OCI-LY1 (cell line): ENCODE measurements around the gene CPVL.

ENCODE experiments used
- H2AFZ ChIP-seq: fragments of 200-600 bp; sonication (generic), shearing (Covaris generic); 2 replicates; pipeline ENCODE4 v1.6.0; 2014; ENCODE audit warnings: antibody characterized with exemption, mild to moderate bottlenecking, low read length
- H3F3A ChIP-seq: fragments of 200-600 bp; sonication (generic), shearing (Covaris generic); 2 replicates; pipeline ENCODE4 v1.6.0; 2014; ENCODE audit warnings: mild to moderate bottlenecking, antibody characterized with exemption, low read length, moderate library complexity; ENCODE audit not compliant: insufficient read depth
- H3K27ac ChIP-seq: fragments of 200-600 bp; sonication (generic); 2 replicates; pipeline ENCODE4 v1.5.1; 2014; ENCODE audit warnings: low read length, mixed run types, mild to moderate bottlenecking, low read depth; ENCODE audit not compliant: poor library complexity, severe bottlenecking
- H3K27me3 ChIP-seq: fragments of 200-600 bp; sonication (generic); 2 replicates; pipeline ENCODE4 v1.6.0; 2014; ENCODE audit warnings: antibody characterized with exemption, mild to moderate bottlenecking, low read length, moderate library complexity; ENCODE audit not compliant: insufficient read depth
- H3K36me3 ChIP-seq: fragments of 200-600 bp; sonication (generic); 2 replicates; pipeline ENCODE4 v1.6.1; 2014; ENCODE audit warnings: mild to moderate bottlenecking, antibody characterized with exemption, low read length, moderate library complexity, mixed read lengths; ENCODE audit not compliant: insufficient read depth
- H3K4me1 ChIP-seq: fragments of 200-600 bp; sonication (generic); 2 replicates; pipeline ENCODE4 v1.5.1; 2014; ENCODE audit warnings: mild to moderate bottlenecking, low read length, moderate library complexity; ENCODE audit not compliant: insufficient read depth, severe bottlenecking
- H3K4me2 ChIP-seq: fragments of 200-600 bp; sonication (generic), shearing (Covaris generic); 2 replicates; pipeline ENCODE4 v1.6.1; 2014; ENCODE audit warnings: low read length
- H3K4me3 ChIP-seq: fragments of 200-600 bp; sonication (generic); 2 replicates; pipeline ENCODE4 v1.5.1; 2014; ENCODE audit warnings: low read length, low read depth, mild to moderate bottlenecking, mixed read lengths; ENCODE audit not compliant: poor library complexity, severe bottlenecking
- H3K79me2 ChIP-seq: fragments of 200-600 bp; shearing (Covaris generic); 2 replicates; pipeline ENCODE4 v1.6.1; 2016; ENCODE audit warnings: mixed run types, low read length, mixed read lengths; ENCODE audit not compliant: insufficient read depth
- H3K9ac ChIP-seq: fragments of 200-600 bp; sonication (generic), shearing (Covaris generic); 2 replicates; pipeline ENCODE4 v1.6.1; 2014; ENCODE audit warnings: mild to moderate bottlenecking, low read length, mixed read lengths
- H3K9me2 ChIP-seq: fragments of 200-600 bp; sonication (generic), shearing (Covaris generic); 2 replicates; pipeline ENCODE4 v1.6.1; 2014; ENCODE audit warnings: low read depth, mild to moderate bottlenecking, low read length, mixed read lengths
- H3K9me3 ChIP-seq: fragments of 200-600 bp; shearing (Covaris generic); 2 replicates; pipeline ENCODE4 v1.6.1; 2014; ENCODE audit warnings: low read length, mixed read lengths
- H4K20me1 ChIP-seq: fragments of 200-600 bp; sonication (generic), shearing (Covaris generic); 2 replicates; pipeline ENCODE4 v1.6.0; 2016; ENCODE audit warnings: mild to moderate bottlenecking, low read length; ENCODE audit not compliant: insufficient read depth
- CTCF ChIP-seq: fragments of 200-600 bp; sonication (generic), shearing (Covaris generic); IDR thresholded peaks from 2 replicates; pipeline ENCODE4 v1.5.1; 2017; ENCODE audit warnings: mild to moderate bottlenecking, antibody characterized with exemption, low read length, moderate library complexity, mixed read lengths
- EZH2 ChIP-seq: fragments of 200-600 bp; sonication (generic), shearing (Covaris generic); IDR thresholded peaks from 2 replicates; pipeline ENCODE4 v1.8.0; 2017; ENCODE audit warnings: borderline replicate concordance, mixed run types, mild to moderate bottlenecking, antibody characterized with exemption, low read length, moderate library complexity, mixed read lengths

Gene CPVL

GRCh38 chr7:29147821-29148220, 1.5 kb upstream of the CPVL start:
- Histone ChIP-seq H2AFZ (no peak overlapping the region), H3K4me2 (no peak overlapping the region)
- TF ChIP-seq EZH2 (no peak), CTCF (no peak)

GRCh38 chr7:29146888-29147609, 712 bp upstream of the CPVL start:
- no peaks in the 10 kb centered on the region for H3K79me2 ChIP-seq
- no peak overlapping the region for H3K27ac ChIP-seq
- no peak overlapping the region for H2AFZ ChIP-seq
- no peaks in the 10 kb centered on the region; the same call in 1 of the 2 replicates for H3K27me3 ChIP-seq
- no peaks in the 10 kb centered on the region for H3K4me1 ChIP-seq
- H4K20me1 ChIP-seq: no peaks in the 10 kb centered on the region
- H3K9me3 ChIP-seq: no peaks in the 10 kb centered on the region
- no peak overlapping the region for H3K9ac ChIP-seq
- no peaks in the 10 kb centered on the region for H3K36me3 ChIP-seq
- H3K4me2 ChIP-seq: no peak overlapping the region
- H3K9me2 ChIP-seq: no peaks in the 10 kb centered on the region
- H3K4me3 ChIP-seq: no peak overlapping the region
- TF ChIP-seq EZH2: no peak
- TF ChIP-seq CTCF: no peak
- H3F3A ChIP-seq: no peaks in the 10 kb centered on the region

More at GRCh38 chr7:29147821-29148220, 1.5 kb upstream of the CPVL start:
- no peaks in the 10 kb centered on the region for H3K9me3 ChIP-seq
- H3K9ac ChIP-seq: no peak overlapping the region
- no peaks in the 10 kb centered on the region for H3F3A ChIP-seq
- H3K36me3 ChIP-seq: no peaks in the 10 kb centered on the region
- no peaks in the 10 kb centered on the region for H3K9me2 ChIP-seq
- H3K4me1 ChIP-seq: no peaks in the 10 kb centered on the region
- no peak overlapping the region for H3K27ac ChIP-seq
- H3K79me2 ChIP-seq: no peaks in the 10 kb centered on the region
- peaks cover under 1% of the 10 kb centered on the region for H3K27me3 ChIP-seq
- H3K4me3 ChIP-seq: no peak overlapping the region
- no peaks in the 10 kb centered on the region for H4K20me1 ChIP-seq

- Histone ChIP-seq H4K20me1 (no peaks in the 10 kb centered on the region), H3K9ac (no peak overlapping the region), H3K4me2 (no peak overlapping the region), H3K4me1 (no peaks in the 10 kb centered on the region), H3F3A (no peaks in the 10 kb centered on the region), H3K9me2 (no peaks in the 10 kb centered on the region), H3K9me3 (no peaks in the 10 kb centered on the region), H3K36me3 (no peaks in the 10 kb centered on the region), H2AFZ (no peak overlapping the region), H3K27ac (no peak overlapping the region), H3K4me3 (no peak overlapping the region), H3K27me3 (no peaks in the 10 kb centered on the region; the same call in 1 of the 2 replicates), H3K79me2 (no peaks in the 10 kb centered on the region)
- no peak for TF ChIP-seq CTCF
- no peak for TF ChIP-seq EZH2
These were observed 732 bp downstream of the CPVL start for GRCh38 chr7:29145553-29146056.
